GOT3 (cell line): ENCODE data around the gene MPPE1.

Experiments
- DNase-seq: peaks from one replicate; lab custom pipeline; 2025; ENCODE audit warnings: mixed read lengths; lab: John Stamatoyannopoulos, UW

MPPE1 gene

DNA sequence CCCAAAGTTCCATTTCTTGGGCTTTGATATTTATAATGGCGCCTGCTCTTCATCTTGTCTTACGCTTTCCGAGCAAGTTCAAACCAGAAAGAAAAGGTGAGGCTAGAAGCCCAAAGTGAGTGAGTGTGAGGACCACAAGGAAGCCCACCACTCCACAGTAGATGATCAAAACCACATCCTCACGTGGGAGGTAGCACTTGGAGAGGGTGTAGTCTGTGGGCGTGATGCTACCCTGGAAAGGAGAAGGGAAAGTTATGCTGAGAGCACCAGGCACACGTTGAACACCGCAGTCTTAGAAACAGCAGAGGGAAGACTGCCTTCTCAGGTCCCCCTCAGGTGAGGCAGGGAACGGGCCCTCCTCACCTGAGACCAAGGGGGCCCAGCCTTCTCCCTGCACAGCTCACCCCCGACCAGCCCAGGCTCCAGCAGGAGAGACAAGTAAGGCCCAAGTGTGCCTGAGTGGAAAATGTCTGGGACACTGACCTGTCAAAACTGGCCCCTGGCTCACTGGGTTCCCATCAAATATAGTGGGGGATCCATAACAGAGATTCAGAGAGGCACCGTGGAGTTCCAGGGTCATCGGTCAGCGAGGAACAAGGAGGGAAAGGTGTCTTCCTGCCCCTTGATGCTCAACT lies 23.6 kb downstream of the MPPE1 start:
- DNase-seq, result no peak

GRCh38 chr18:11883153-11883552 lies 25.0 kb downstream of the MPPE1 start:
- no peak for DNase-seq

DNA sequence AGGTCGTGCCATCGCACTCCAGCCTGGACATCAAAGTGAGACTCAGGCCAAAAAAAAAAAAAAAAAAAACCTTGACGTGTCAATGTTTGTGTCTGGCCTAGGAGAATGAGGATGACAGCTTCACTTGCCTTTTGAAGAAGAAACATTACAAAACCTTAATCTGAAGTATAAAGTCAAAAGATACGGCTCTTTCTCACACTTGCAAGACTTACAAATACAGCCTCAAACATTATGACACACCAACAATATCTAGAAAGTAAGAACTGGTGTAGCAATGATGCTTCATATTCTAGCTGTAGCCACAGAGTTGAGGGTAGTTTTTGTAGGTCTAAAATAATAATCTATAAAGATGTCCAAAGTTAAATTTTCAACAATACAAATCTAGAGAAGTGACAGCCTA lies 25.5 kb downstream of the MPPE1 start:
- no peak for DNase-seq

DNA sequence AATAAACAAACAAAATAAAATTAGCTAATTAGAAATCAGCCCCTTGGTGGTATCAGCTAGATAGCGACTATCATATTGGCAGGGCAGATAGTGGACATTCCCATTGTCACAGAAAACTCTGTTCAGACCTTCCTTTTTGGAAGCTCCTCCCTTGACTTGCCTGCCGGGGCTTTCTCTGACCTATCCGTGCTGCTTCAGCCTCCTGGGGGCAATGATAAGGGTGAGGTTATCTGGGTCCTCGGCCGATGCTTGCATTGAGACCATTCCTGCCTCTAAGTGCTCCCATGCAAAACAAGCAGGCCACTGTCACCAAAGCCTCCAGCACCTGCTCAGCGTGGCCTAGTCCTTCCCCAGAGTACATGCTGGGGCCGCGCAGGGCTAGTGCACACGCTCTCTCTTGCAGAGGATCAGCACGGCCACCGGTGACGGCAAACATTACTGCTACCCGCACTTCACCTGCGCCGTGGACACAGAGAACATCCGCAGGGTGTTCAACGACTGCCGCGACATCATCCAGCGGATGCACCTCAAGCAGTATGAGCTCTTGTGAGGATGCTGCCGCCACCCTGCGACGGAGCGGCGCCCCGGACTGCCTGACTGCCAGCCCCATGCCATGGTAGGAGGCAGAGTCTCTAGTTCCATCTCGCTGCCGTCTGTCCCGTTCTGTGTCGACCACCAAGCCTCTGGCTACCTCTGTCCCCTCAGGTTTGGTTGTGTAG lies 27.4 kb downstream of the MPPE1 start:
- no peak for DNase-seq

DNA sequence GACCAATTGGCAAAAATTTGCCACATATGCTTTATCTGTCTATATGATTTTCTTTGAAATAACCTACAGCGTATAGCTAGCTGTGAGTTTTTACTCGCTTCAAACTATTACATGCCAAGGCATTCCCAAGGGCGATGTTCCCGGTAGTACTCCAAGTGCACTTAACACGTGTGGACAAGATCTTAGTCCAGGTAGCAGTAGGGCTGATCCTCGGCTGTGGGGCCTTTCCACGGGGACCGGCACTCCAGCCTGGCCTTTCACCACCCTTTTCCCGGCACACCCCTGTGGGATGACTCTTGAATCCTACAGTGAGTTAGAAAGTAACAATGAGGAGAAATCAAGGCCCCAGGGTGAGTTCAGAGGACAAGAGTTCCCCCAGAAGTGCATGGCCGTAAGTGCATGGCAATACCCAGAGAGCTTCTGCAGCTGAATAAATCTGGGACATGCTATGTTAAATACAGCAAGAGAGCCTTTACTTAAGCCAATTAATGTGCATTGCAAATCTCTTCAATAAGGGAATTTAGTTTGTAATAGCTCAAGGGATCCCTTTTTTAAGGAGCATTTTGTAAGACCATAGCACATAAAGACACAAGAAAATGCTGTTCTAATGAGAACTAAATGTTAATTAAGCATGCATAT lies 30.5 kb downstream of the MPPE1 start:
- DNase-seq, result no peak

DNA sequence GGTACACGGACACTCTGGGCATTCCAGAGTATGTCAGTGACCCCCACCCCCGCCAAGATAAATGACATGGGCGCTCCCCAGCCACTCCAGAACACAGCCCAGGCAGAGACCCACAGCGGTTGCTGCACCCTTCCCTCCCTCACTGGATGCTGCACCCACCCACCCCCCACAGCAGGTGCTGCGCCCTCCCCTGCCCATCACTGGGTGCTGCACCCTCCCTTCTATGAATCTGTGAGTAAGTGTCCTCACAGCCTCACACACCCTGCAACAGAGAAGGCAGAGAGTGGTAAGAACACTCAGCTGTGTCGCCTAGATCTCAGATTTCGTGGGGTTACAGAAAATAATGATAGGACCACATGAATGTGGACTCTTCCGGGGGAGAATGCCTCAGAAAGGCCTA lies 33.4 kb downstream of the MPPE1 start:
- no peak for DNase-seq

GRCh38 chr18:11873670-11874340 lies 34.3 kb downstream of the MPPE1 start:
- no peak for DNase-seq

DNA sequence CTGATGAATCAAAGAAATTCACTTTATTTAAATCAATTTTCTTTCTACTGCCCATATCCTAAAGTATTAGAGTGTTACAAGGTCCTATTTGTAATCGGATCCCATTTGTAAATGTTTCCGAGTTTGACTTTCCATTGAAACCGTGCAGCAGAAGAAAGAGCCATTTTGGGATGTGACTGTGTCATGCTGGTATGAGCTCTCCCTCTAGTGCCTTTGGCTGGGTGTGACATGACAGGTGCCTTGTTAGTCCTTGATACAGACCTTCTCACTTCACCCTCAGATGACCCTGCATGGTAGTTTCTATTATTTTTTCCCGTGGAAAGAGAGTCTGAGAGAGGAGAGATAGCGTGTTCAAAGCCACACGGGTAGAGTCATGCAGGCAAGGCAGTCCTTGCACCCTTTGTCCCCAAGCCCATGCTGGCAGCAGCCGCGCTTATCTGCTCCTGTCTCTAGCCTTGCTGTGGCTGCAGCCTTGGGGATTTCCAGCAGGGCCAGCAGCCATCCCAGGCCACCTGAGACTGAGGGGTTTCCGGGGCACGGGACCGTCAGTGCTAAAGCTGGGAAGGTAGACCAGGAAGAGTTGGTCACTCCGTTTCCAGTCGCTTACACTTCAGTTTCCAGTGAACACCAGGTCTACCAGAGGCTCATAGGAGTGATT lies 35.5 kb downstream of the MPPE1 start:
- no peak for DNase-seq

- DNase-seq, result no peak
Observed at GRCh38 chr18:11871501-11871900, 36.6 kb downstream of the MPPE1 start.

GRCh38 chr18:11868230-11868629 lies 39.9 kb downstream of the MPPE1 start:
- no peak for DNase-seq

GRCh38 chr18:11866764-11867163 lies 41.4 kb downstream of the MPPE1 start:
- DNase-seq, result no peak

- DNase-seq, result no peak
Observed at GRCh38 chr18:11866329-11866728, 41.8 kb downstream of the MPPE1 start.

DNA sequence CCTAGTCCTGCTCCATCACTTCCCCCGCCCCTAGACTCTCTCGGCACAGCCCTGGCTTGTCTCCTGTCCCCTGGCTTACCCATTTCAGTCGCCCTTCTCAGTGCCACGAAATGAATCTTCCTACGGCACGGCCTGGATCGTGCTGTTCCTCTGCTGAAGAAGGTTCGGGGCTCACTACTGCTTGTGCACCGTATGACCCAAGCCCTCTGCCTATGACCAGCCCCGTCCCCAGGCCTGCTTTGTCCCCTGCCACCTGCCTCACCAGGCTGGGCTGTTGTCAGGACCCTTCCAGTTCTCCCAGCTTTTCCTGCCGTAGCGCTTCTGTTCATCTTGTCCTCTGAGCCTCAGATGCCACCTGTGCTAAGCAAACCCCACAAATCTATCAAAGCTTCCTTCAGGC lies 43.0 kb downstream of the MPPE1 start:
- no peak for DNase-seq

DNA sequence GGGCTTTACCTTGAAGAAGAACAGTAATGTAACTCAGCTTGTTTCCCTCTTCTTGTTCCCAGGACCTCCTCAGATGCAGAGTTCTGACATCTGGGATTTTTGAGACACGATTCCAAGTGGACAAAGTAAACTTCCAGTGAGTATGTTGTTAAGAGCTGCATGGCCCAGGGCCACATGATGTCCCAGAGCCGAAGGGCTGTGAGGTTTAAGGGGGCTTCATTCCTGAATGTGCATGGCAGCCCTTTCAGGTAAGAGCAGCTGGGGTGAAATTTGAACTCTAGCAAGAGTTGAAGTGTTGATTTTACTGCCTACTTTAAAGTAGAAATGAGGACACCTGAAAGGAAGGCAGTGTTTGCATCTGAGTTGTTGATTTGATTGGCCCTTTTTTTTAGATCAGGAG lies 43.6 kb downstream of the MPPE1 start:
- DNase-seq, result no peak

DNA sequence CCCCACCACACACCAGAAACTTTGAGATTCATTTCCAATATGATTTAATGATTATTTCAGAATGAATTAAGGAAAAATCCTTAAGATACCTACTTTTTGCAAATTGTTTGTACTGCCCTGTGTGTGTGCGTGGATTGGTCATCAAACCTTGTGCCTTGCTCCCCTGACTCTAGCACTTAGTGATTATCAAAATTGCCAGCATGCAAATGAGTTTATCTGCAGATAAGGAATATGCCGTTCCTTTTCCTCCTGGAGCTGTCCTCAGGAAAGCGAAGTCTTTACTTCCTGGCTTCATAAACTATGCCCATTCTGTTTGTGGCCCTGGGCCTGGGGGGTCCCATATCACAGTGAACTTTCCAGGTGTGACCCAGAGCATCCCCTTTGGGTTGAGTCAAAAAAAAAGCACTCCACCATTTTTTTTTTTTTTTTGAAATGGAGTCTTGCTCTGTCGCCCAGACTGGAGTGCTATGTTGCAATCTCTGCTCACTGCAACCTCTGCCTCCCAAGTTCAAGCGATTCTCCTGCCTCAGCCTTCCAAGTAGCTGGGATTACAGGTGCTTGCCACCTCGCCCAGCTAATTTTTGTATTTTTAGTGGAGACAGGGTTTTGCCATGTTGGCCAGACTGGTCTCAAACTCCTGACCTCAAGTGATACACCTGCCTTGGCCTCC lies 45.5 kb downstream of the MPPE1 start:
- no peak for DNase-seq

DNA sequence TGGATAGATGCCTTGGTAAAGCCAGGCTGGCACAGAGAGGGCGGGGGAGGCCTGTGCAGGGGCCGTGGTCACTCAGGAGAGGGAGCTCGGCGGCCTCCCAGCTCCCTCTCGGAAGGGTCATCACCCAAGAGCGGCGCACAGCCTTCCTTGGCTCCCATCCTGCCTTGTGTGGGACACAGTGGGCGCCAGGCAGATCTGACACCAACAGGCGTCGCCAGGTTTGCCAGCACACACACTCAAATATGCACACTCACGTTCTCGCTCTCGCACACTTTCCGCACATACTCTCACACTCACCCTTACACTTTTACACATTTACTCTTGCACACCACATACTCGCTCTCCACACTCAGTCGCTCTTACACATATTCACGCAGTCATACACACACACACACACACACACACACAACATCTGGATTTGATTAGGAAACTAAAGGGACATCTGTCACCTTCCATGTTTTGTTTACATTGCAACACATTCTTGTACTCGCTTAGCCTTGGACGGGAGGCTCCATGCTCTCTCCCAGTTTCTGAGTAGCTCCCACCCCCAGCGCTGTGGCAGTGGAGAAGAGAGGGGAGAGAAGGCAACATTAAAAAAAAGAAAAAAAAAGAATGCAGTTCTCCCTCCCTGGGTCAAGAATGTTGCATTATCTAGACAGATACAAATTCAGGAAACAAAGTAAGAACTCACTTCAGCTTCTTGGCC lies 46.4 kb downstream of the MPPE1 start:
- no peak for DNase-seq

DNA sequence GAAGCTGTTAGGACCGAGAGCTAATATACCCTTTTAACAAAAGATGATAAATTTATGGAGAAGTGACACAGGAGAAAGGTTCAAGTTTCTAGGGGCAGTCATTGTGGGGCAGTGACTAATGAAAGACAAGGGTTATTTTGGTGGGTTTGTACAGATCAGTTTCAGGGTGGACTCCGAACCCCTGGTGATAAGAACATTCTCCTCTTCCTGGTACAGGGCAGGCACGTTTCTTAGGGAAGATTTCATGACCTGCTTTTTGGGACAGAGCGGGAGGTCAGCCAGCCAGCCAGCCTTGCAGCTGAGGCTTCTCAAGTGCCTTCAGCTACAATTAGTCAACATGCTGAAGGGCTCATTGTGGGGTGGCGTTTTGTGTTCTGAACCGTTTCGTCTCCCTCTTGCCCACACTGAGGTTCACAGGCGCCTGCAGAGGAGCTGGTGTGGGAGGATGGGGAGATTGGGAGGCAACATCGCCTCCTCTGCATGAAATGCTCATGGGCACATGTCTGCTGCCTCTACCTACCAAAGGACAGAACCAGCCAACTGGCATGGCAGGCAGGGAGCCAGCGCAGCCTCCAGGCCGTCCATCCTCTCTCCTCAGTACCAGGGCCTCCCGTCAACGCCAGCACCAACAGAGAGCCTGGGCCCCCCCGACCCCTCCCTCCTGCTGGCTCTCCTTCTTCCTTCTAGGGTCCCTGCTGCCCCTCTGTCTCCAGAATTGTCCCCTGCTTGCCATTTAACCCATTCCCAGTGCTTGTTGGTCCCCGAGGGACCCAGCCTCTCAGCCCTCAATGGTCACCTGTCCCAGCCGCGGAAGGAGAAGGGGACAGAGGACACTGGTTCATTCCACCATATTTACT lies 47.3 kb downstream of the MPPE1 start:
- no peak for DNase-seq

DNA sequence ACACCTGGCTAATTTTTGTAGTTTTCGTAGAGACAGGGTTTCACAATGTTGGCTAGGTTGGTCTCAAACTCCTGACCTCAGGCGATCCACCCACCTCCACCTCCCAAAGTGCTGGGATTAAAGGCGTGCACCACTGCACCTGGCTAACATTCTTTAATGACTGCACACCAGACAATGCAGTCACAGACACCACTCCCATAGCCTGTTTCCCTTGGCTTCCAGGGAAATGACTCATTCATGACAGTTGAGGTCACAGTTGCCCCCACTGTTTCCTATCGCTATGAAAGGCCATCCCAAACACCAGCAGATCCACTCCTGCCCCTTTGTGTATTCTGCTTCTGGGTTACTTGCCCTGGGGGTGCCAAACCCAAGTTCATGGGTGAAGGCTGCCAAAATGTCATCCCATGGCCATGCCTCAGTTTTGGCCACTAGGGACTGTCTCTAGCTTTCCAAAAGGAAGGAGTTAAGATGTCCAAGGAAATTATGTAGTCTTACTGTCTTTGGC lies 48.2 kb downstream of the MPPE1 start:
- no peak for DNase-seq

- no peak for DNase-seq
Observed at GRCh38 chr18:11859282-11859830, 48.8 kb downstream of the MPPE1 start.
